GM19324 (cell line): ENCODE measurements around the gene IL3.
A peak's percentile ranks its signal among the peaks of the same experiment; 100 is the strongest.

Experiments
- ATAC-seq: cut with Tn5 transposase; IDR thresholded peaks from one replicate; pipeline ENCODE4 v1.9.1; 2021; ENCODE audit warnings: mild to moderate bottlenecking, moderate library complexity; ENCODE audit not compliant: unreplicated experiment, low FRiP score

The IL3 gene

DNA sequence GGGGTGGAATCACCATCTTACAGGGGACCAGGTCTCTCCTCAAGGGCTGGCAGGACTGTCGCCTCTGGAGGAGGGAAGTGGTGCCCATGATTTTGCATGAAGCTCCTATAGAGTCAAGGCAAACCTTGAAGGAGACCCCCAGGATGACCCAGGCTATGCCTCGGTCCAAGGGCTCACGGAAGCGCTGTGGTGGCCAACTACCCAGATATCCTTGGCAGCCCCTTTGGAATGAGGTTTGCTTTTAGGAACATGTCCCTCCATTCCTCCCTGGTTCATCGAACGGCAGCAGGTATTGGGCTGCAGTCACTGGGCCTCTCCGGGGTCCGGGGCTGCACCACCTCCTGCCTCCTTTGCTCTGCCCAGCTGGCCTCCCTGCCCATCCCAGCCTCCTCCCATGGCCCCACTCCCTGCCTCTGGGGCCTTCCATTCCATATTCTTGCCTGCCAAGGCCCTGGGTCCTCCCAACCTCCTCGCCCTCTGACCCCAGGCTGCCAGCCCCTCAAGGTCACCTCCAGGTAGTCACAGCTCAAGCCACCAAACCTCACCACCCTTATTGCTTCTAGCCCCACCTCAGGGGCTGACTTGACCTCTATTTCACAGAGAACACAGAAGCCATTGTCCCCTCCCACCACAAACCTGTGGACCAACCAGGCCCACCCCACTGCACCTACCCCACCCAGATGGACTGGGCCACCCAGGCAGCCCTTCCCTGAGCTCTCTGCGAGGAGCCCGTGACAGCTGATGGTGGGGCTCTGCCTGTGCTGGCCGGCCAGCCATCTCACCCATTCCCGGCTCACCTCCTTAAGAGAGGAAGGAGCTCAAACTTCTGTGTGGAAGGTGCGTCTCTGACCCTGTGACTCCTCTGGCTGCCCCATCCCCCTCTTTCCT, 3.6 kb upstream of the IL3 start:
- no peak for ATAC-seq

DNA sequence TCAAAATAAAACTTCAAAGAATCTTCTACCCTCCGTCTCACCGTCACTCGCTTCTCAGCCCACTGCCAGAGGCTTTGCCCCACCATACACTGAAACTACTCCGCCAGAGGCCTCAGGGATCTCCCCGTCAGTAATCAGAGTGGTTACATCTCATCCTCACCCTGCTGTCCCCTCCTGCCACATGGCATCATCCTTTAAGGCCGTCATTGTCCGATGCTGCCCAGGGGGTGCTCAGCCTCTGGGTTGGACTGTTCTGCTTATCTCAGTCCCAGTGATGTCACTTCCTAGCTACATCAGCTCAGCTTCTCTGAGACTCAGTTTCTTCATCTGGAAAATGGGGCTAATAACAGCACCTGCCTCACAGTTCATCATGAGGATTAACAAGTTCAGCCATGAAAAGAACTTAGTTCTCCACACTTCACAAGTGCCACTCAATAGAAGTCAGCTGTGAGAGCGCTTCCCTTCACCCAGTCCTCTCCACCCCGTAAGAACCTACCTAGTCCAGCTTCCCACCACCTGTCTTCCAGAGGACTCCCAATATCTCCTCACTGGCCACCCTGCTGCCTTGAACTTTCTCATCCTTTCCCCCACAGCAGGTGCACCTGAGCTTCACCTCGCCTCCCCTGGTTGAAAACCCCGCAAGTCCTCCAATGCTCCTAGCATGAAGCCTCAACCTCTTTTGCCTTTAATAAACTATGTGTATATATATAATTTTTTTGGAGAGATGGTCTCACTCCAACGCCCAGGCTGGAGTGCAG, 2.8 kb upstream of the IL3 start:
- no peak for ATAC-seq

DNA sequence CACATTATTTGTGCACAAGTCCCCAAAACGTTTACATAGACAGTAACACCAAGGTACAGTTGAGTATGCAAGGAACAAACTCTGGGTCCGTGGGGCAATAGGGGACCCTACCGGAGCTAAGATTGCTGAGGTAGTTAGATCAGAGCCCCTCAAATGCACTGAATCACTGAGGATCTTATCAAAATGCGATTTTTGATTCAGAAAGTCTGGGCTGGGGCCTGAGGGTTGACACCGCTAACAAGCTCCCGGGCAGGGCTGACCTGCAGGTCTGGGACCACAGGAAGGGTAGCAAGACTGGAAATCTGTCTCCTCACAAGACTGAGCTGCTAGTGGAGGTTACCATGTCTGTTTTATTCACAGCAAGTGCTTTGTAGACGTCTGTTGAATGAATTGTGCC, 1.8 kb upstream of the IL3 start:
- ATAC-seq: no peak

DNA sequence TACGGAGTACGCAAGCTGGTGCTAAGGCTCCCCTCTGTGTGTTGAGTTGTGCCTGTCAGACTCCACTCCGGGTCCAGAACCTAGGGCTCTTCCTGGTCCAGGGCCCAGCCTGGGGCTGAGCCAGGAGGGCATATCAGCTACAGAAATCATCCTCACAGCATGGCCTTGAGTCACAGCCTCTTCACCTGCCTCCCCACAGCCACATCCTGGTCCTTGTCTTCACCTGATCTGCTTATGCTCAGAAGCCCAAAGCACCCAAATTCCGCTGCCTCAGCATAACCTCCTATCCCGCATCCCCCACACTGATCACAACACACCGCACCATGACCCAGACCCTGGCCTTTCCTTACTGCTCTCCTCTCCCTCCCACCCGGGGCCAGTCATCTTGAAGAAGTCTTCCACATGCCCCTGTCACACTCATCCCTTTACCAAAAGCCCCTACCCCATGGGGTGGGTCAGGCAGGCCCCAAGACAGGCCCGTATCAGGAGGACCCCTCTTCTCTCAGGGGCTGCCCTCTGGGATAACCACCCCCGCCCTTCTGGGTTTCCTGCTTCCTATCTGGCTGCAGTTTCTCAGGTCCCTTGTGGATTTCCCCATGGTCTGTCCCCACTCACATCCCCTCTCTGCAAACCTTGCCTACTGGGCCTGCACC, 1.3 kb upstream of the IL3 start:
- ATAC-seq: no peak

DNA sequence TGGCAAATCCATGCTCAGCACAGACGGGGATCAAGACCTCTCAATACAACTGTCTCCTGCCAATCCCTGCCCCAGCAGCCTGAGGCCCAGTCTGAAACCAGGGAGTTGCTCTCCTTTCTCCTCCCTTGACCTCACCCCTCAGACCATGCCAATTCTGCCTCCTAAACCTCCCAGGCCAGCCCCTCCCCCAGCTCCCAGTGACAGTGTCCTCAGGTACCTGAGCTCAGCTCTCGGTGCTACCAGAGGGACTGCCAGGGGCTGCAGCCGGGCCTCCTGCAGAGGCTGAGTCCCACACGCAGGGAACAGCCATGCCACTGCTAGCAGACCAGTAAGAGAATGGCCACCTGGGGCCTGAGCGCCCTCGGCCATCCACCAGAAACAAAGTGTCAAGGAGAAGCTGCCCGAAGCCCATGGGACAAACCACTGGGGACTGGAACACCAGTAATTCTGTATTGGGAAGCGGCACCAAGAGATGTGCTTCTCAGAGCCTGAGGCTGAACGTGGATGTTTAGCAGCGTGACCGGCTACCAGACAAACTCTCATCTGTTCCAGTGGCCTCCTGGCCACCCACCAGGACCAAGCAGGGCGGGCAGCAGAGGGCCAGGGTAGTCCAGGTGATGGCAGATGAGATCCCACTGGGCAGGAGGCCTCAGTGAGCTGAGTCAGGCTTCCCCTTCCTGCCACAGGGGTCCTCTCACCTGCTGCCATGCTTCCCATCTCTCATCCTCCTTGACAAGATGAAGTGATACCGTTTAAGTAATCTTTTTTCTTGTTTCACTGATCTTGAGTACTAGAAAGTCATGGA, 557 bp upstream of the IL3 start:
- no peak for ATAC-seq

DNA sequence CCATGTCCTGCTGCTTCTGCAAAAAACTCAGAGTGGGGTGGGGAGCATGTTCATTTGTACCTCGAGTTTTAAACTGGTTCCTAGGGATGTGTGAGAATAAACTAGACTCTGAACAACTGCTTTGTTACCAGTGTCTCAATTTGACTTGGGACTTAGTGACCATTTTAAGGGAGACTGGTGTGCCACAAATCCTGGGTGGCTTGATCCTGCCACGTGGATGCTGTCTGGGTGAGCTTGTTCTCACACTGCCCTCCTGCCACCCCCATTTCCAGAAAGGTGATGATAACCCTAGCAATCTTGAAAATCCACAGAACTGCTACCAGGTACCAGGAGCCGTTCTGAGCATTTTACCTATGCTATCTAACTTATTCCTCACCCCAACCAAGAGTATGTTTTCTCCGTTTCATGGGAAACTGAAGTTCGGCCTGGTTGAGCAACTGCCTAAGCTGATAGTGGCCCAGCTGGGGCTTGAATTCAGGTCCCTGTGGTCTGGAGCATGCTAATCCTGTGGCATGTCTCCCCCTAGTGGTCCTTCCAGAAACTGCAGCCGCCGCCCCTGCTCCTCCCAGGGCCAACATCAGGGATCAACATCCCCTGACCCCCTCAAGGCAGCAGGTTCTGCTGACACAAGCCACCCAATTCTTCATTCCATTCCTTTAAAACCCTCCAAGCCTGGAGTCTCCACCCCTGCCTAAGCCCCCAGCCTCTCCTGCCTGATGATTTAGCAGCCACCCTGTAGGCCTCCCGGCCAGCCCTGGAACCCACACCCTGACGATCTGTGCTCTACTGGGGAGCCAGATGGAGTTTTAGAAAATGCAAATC, 2.8 kb downstream of the IL3 start:
- no peak for ATAC-seq

DNA sequence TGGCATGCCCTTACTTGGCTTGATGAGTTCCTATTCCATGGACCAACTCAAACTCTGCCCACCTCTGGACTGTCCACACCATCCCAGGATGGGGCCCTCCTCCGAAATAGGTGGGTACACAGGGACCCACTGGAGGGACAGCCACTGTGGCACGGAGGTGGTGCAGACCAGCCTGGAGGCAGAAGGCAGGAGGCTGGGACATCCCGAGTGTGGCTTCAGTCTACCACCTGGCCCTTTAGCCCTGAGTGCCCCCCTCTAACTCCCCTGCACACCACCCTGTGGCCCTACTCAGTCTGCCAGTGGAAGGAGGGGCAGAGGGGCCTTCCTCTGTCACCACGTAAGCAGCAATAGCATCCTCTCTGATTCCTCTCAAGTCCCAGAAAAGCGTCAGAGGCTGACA, 3.7 kb downstream of the IL3 start:
- no peak for ATAC-seq

DNA sequence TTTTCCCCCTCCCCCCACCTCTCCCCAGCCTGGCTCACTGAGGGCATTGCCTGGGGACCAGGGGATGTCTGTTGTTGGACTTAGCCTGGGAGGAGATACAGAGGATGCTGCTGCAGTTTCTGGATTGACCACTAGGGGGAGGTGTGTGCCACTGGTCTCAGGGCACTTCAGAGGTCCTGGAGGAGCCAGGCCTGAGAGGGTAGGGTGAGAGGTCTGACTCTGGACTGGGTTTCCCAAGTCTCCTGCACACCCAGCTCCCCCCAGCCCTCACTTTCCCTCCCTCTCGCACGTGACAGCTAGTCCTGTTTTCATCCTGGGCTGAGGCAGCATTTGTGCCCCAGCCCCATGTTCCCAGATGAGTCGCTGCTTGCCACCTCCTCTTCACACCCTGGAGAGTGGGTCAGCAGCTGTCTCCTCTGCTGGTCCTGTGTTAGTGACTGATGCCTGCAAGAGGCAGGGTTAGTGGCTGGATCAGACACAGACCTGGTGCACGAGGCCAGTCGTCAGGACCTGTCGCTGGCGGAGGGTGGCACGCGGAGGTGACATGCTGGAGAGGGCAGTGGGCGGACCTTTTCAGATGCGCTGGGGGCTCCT, 4.4 kb downstream of the IL3 start:
- peak; percentile 41 for ATAC-seq

DNA sequence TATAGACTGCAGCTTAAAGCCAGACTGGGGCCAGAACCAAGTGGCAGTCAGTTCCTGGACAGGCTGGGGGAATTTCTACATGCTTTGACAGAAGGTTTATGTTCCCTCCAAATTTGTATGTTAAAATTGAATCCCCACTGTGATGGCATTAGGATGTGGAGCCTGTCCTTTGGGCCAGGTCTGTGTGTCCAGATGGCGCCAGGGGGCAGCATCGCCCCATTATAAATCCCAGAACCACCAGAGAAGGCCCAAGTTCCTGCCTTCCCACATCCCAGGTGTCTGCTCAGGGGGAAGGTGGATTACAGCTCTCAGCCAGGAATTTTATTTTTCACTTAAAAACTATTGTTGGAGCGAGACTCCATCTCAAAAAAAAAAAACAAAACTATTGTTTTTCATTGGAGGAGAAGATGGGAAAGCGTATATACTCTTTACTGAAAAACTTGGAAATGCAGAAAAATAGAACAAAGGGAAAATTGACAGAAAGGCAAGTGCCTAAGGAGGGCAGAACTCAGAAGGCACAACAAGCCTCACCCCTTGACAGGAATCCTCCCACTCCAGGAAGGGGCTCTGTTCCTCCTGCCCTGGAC, 5.0 kb downstream of the IL3 start:
- no peak for ATAC-seq

DNA sequence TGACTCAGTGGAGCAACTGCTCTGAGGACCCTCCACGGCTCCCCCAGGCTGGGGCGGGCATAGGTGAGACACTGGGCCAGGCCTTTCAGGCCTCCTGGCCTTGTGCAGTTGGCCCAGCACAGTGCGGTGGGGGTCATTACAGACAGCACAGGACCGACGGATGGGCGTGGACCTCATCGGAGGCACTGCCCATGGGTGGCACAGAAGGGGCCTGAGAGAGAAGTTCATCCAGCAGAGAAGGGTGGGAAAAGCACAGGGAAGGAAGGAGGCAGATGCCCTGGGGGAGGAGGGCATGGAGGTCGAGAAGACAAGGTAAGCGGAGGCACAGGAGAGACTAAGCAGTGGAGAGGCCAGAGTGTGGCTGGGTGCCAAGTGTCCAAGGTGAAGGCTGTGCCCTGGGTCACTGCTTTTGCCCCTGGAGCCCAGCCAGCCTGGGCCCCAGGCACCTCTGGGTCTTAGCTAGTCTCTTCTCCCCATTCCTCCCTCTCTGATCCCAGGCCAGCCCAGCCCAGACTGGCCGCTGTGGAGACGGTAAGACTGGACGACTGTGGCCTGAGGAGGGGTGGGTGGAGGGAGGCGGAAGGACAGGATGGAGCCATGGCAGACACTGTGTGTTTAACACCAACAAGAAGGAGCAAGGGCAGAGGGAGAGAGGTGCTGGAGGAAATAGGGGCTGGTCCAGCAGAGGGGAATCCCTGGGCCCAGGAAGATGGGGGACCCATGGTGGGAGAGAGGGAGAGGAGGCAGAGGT, 5.7 kb downstream of the IL3 start:
- ATAC-seq: no peak

DNA sequence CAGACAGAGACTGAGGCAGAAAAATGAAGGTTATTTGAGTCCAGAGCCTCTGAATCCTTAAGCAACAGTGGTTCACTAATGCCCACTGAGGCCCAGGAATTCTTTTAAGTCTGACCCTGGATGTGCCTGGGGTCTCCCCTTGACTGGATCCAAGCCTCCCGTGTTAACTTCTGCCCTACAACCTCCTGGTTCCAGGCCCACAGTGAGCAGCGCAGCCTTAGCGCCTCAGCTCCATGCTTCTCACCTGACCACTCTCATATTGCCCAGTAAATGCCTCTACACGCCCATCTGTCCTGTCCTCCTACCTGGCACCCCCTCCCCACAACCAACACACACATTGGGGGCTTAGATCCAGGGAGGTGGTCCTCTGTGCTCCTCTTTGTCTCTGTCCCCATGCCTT, 6.4 kb downstream of the IL3 start:
- no peak for ATAC-seq

DNA sequence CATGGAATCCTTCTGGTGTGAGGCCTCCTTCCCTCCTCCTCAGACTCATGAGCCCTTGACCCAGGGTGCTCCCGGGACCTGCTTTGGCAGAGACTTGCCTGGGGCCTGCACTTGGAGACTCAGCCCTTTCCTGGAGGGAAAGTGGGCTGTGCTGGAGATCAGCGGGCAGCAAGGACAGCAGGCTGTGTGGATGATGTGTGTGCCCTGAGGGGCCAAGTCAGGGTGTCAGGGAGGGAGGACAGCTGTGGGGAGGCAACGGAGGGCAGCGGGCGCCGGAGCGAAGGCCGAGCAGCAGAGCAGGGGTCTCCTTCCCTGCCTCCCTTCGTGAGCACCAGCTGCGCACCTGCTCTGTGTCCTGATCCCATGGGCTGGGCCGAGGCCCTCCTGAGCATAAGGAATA, 7.0 kb downstream of the IL3 start:
- ATAC-seq: no peak

DNA sequence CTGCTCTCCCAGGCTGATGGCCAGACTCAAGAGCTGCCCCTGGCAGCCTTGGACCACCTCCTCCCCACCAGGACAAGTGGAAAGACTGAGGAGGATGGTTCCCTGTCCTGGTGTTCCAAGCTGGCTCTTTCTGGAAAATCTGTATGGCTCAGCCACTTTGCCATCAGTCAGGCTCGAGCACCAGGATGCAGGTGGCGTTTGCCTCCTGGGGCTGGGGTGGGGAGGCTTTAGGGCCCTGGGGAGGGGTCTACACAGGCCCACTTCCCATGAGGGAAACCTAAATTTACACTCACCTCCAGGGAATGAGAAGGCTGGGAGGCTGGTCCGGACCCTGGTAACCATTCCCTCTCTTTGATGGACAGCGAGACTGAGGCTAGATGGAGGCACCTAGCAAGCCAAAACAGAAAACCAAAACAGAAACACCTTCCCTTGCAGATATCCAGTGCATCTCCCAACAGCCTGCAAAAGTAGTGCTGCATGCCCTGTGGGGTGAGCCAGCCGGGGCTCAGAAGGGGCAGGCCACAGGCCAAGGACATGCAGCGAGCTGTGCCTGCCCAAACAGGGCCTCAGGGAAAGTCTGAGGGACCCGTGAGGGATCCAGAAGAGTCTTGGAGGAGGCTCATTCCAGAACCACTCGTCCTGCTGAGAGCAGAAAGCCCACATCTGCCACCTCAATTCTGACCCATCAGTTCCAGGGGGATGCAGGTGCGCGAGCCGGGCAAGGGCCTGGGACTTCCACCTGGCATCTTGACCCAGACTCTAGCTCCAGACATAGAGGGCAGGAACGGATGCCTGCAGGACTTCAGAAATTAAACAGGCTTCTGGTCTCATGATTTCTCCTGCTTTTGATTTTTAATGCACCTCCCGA, 7.7 kb downstream of the IL3 start:
- ATAC-seq: no peak

DNA sequence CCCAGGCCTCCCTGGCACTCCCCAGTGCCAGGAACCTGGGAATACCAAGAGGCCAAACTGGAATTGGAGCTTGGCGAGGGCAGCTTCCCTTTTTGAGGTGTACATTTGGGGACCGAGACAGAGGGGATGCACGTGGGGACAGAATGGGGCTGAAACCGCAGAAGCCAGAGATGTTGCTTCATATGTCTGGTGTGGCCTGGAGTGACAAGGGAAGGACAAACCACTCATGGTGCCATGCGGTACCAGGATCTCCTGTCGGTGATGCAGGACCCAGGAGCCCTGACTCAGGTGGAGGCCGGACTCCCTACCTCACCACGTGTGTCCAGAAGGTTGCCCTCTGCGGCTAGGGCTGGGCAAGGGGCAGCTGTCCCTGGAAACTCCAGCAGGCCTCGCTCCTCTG, 9.1 kb downstream of the IL3 start:
- ATAC-seq: no peak

DNA sequence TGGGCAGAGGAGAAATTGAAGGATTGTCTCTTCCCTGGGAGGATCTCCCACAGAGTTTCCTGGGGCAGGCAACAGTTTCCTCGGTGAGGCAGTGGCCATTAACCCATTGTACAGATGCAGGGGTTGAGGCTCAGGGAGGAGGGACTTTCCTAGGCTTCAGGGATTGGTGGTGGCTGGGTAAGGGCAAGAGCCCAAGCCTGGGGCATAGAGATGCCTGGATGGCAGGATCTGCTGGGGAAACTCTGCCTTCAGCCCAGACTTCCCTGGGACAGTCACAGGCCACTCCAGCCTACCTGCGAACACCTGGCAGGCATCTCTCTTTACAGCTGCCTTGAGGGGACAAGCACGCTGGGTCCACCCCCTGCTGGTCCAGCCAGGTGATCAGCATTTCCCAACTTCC, 9.5 kb downstream of the IL3 start:
- no peak for ATAC-seq

DNA sequence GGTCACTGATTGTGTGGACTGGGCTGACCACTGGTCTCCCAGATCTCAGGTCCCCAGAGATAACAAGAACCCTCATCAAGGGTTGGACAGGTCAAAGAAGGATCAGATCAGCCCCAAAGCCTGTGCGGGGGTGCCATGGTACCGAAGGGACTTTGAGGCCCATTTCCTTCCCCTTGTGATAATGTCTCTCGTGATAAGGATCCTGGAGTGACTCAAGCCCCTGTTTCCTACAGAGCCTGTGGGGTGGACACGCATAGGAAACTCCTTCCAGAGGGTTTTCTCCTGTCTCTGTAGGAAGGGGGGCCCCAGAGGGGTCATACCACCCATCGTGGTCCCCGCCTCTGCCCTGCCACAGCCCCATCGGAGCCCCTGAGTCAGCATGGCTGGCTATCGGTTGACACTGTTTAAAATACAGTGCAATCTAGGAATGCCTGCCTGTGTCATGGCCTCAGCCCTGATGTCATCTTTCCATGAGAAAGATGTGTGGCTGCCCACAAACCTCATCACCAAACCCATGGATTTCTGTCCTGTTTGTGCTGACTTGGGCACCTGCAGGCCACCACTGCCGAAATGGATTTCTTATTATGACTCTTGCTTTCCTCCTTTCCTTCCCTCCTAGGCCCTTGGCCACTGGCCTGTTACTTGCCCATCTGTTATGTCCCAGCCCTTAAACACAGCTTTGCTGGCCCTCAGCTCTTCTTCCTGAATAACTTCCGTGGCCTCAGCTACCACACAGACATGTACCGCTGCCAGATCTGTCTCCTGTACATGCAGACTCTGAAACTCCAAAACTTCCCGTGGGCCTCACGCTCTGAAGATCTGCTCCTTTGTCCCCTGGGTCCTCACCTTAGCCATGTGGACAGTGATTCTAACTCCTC, 10.2 kb downstream of the IL3 start:
- ATAC-seq: no peak

DNA sequence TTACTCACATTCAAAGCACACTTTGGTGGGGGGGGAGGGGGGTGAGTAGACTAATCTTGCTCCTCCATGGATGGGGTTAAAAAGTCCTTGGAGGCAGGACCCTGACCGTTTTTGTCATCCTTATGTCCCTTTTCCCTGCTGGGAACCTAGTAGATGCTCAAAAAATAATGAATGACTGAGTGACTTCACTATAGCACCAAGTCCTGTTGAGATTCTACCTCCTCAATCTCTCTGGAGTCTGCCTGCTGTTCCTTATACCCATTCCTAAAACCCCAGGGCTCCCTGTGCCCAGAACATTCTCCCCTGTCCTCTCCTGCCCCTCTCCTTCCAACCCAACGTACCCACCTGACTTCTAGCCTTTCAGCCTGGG, 10.9 kb downstream of the IL3 start:
- ATAC-seq: no peak
